Omental fat pad (tissue), 4 donors: Measurements from ENCODE around the gene WTIP. TPM values are rescaled to one million over a fixed set of nuclear protein-coding genes. Genes with fewer than 3 reads are reported as not detected.

Source experiments
- ATAC-seq: fragments of 150-250 bp; one replicate; pipeline ENCODE4 v1.9.1; 2016; ENCODE audit warnings: mild to moderate bottlenecking, moderate library complexity; ENCODE audit not compliant: low FRiP score
- DNase-seq: peaks from one replicate; pipeline ENCODE4 v3.0.0-alpha.2; 2019; ENCODE audit warnings: low spot score
- CTCF ChIP-seq, 3 donors: fragments of 450-650 bp; IDR thresholded peaks; one replicate each; pipeline ENCODE4 v1.5.1; 2016 to 2017; ENCODE audit warnings: antibody characterized with exemption in 3 of 3, mild to moderate bottlenecking in 3 of 3, moderate library complexity in 2 of 3
- total RNA-seq, 4 donors: library from RNA; depleted of rRNA; stranded (reverse); fragments of >200 nt; gene quantifications; one replicate each; pipeline ENCODE4 v1.1.0, GENCODE V29; 2016

Gene WTIP
- total RNA-seq, 4 donors from 2014 or later = 12.3 to 26.4 (median 19.6) TPM

DNA sequence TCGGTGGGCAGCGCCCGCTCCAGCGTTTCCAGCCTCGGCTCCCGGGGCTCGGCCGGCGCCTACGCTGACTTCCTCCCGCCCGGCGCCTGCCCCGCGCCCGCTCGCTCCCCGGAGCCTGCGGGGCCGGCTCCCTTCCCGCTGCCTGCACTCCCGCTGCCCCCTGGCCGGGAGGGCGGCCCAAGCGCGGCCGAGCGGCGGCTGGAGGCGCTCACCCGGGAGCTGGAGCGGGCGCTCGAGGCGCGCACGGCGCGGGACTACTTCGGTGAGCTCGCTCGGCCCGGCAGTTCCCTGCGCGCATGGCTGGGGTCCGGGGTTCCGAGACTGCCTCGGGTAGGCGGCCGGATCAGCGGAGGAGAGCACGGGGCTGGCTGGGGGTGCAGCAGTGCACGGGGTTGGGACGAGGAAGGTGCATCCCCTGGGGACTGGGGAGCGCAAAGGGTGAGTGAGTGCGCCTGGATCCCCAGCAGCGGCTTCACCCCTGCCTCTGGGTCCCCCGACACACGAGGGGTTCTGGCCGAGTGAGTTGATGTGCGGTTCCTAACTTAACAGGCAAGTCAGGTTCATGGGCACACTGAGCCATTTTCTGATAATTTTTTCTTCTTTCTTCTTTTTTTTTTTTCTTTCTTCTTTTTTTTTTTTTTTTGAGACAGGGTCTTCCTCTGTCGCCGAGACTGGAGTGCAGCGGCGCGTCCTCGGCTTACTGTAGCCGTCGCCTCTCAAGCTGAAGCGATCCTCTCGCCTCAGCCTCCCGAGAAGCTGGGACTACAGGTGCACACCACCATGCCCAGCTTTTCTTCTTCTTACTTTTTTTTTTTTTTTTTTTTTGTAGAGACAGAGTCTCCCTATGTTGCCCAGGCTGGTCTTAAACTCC is 1.1 kb downstream of the WTIP start:
- ATAC-seq (no peak), DNase-seq (no peak)
- no peak for TF ChIP-seq CTCF (IDR thresholded peaks at IDR 0.05)

DNA sequence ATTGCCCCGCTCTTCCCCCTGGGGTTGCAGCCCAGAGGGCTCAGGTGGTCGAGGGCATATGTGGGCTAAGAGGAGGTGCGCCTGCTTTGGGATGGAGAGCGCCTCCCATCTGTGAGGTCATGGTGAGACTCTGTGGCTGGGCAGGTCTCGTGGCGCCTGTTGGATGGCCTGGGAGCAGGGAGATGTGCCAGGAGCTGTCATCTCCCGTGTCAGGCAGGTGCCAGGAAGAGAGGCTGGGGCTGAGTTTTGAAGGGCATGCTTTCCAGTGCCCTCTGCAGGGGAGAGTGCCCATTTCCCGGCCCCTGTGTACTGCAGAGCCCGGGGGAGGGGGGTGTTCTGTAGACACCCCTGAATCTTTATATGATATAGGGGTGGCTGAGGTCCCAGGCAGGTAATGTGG is 2.8 kb downstream of the WTIP start:
- ATAC-seq = no peak
- no peak for DNase-seq
- TF ChIP-seq CTCF (IDR thresholded peaks at IDR 0.05) = no peak

GRCh38 chr19:34485831-34486230 is 4.3 kb downstream of the WTIP start:
- DNase-seq (no peak), ATAC-seq (no peak)
- no peak for TF ChIP-seq CTCF (IDR thresholded peaks at IDR 0.05)

GRCh38 chr19:34487651-34488051 is 6.1 kb downstream of the WTIP start:
- ATAC-seq = no peak
- TF ChIP-seq CTCF (IDR thresholded peaks at IDR 0.05) = no peak
- no peak for DNase-seq

GRCh38 chr19:34489175-34489574 is 7.6 kb downstream of the WTIP start:
- DNase-seq = no peak
- no peak for ATAC-seq
- no peak for TF ChIP-seq CTCF (IDR thresholded peaks at IDR 0.05)

DNA sequence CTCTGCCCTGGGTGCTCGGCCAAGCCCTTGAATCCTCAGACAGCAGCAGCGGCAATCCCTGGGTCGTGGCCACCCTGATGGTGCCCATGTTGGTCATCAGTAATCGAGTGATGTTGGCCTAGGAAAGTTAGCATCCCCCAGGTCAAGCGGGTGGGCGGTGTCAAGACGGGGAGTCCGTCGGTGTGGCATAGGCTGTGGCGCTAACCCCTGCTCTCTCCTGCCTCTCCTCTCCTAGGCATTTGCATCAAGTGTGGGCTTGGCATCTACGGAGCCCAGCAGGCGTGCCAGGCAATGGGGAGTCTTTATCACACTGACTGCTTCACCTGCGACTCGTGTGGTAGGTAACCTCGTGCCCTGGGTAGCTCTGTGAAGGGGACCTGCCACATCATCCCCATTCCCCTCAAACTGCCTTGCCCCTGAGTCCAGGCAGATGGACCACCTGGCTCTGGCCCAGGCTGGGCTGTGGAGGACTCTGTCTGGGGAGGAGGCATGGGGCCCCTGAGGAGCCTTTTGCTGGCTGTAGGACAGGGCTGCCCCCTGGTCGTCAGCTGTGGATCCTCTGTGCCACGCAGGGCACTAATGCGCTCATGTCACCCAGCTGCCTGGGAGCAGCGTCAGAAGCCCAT is 8.7 kb downstream of the WTIP start:
- ATAC-seq = no peak
- no peak for TF ChIP-seq CTCF (IDR thresholded peaks at IDR 0.05)
- no peak for DNase-seq
